NCI-H2196 treated with DMSO at 0.1 percent for 48 hours (cell line): Measurements from ENCODE around the gene DDC.

Experiments used
- DNase-seq: peaks from one replicate; lab custom pipeline; 2025; ENCODE audit not compliant: unreplicated experiment; lab: John Stamatoyannopoulos, UW

Gene DDC

DNA sequence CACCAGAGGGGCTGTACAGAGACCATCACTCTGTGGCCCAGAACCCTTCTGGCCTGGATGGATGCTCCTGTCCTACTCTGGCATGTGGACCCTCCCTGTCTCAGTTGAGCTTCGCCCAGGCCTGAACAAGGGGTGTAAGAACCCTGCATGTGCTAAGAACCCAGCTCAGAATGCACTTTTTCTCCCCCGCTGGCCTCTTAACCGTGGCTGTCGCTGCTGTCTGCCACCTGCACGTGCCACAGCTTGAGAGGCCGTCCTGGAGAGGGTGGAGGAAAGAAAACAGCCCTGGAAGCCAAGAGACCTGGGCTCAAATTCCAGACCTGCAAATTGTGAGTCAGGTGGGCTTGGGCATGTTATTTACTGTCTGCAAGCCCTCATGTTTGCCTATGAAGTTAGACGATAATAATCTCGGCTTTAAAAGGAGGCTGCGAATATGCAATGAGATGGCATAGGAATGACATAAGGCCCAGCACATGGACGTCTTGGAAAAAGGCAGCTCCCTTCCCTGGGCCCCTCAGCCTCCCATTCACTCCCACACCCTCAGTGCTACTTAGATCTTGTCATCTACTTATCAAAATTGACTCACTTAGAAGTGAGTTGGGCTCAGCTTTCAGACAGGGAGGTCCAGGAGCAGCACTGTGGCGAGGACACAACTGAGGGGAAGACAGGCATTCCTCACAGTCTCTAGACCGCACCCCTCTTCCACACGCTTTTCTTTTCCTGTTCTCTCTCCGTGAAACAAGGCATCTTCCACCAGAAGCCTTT is 146.5 kb downstream of the DDC start:
- DNase-seq: no peak

DNA sequence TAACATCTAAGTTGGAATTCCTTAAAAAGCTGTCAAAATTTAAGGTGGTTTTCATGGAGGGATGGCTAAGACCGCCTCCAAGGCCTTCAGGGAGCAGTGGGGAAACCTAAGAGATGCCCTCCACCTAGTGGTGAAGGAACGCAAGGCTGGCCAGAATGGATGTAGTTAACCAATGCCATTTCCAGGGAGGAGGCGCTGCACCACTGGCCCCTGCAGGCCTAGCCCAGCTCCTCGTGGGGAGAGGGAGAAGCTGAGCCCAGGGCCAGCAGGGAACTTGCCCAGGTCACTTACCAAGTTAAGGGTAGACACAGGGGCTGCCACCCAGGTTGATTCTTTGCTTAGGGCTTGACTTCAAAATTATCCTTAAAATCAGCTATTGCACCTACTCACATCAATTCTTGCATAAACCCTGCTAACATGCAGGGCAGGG is 147.1 kb downstream of the DDC start:
- peak; percentile 54 for DNase-seq

DNA sequence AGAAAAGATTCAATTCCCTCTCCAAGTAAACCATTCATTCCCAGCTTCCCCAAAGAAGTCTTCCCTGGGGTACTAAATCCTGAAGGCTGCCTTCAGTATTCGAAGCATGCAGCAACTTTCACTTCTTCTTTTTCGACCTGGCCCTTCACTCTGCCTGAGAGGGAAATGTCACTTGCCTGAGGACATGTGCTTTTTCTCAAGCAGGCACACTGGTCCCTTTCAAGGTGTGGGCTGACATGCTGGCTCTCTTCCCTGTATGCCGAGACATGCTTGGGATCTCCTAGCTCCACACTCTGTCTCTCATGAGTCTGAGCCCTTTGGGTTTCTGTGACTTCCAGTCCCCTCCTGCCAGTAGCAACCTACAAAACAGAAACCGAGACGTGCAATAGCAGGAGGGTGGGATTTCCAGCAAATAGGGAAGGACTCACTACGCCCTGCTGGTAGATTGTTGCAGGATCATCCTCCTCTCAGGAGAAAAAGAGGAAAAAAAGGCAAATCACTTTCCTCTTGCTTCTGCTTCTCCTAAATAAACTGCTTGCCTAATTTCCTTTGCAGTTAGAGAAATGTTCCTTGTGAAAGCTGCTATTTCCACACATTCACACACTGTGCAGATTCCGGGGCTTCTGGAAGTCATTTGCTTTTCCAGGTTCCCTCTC is 148.6 kb downstream of the DDC start:
- no peak for DNase-seq

DNA sequence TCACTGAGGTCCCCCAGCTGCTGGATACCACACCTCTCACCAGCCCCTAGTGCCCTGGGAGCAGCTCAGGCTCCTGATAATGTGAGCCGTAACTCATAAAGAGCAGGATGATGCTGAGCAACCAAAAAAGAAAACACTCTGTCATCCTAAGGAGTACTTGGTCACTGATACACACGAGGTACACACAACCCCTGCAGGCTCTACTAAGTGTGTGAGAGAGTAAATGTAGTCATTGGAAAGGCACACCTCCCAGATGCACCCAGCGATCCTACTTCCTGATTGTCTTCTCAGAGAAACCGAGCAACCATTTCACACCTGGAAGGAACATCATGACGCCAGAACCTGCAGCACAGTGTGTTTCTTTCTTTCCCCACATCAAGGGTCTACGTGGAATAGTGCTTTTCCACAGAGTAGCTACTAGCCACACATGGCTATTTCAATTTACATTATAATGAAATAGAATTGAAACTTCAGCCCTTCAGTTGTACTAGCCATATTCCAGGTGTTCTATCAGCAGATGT is 149.3 kb downstream of the DDC start:
- no peak for DNase-seq

DNA sequence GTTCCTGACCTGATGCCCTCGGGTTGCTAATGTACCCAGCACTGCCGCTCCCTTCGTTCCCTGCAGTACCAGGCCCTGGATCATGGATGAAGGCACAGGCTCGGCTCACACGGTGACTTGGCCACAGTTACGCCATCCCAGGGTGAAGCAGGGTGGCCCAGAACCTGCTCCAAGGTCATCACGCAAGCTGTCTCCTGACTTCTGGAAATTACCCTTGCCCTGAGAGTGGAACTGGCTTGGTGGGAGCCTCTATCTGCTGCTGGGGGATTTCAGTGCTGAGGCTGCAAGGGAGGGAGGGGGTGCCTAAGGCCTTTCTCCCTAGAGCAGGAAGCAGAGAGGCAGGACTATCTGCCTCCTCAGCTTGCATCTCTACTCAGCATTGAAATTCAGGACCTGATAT is 151.6 kb downstream of the DDC start:
- DNase-seq: no peak

DNA sequence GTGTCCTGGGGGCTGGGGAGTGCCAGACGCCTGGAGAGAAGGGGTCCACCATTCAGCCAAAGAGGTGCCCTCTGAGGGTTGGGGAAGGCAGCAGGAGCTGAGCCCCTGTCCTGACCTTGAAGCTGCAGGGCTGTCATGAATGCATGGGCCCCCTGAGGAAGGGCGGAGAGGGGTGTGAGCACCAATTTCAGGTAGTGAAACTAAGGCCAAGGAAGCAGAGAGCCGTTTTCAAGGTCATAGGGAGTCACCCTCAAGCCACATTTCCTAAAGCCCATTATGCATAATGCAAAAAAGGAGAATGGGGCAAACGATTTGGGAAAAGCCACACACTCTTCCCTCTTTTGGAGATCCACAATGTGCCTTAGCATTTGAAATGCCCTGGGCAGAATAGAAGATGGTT is 152.2 kb downstream of the DDC start:
- DNase-seq: no peak

DNA sequence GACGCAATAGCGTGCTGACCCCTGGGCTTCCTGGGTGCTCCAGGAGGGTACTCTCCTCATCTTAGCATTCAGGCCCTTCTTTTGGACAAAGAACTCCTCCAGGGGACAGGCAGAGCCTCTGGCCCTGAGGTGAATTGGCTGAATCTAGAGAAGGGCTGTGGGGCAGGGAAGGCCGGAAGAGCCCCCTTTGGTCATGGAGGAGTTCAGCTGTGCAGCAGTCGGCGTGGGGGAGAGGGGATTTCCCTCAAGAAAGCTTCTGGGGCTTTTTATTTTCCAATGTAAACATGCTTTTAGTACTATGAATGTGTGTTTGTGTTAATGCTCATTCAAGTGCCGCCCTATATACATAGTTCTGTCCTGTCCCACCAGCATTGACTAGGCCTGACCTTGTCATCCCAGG is 153.9 kb downstream of the DDC start:
- DNase-seq: no peak

DNA sequence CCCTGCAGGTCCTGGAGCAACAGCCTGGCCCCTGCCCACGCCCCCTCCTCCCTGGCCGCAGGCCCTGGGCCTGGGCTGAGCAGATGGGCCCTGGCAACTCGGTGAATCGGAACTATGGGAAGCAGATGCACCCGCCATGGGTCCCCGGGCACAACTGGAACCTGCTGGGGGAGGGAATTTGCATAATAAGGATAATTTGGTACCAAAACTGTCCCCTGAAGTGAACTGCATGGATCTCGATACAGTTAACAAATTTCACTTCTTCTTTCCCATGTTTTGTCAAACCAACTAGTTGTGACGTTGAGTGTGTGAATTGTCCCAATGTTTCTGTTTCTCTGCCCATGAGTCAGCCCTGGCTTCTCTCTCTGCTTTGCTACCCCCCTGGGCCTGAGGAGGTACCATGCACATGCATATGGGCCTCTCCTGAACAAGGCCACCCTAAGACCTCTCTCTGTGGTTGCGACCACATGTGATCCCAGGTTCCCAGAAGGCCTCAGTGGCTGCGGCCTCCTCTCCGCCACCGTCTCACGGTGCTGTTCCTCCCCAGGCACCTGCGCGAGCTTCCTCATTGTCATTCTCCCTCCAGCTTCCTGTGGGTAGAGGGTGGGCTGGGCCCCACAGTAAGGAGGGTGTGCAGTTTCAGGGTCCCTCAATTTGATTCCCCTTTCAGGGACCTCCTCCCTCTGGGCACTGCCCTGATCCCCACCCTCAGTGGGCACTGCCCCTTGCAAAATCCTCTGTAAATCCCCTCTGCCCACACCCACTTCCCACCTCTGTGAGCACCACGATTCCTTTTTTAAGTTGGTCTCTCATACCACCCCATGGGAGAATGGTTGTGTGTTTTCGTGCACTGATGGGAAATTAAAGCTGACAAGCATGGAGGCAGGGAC is 155.1 kb downstream of the DDC start:
- DNase-seq: no peak
